ELF-1 (cell line): ENCODE measurements around the gene ACSM6.
"Not testable (repeated sequence)": the region's sequence is repeated elsewhere in the genome, so short reads cannot be mapped to it uniquely, and the experiment has no call there.

ENCODE experiments used
- DNase-seq: peaks from one replicate; pipeline ENCODE4 v3.0.0-alpha.2; 2016; ENCODE audit warnings: low read depth, low spot score

ACSM6 gene, protein sequence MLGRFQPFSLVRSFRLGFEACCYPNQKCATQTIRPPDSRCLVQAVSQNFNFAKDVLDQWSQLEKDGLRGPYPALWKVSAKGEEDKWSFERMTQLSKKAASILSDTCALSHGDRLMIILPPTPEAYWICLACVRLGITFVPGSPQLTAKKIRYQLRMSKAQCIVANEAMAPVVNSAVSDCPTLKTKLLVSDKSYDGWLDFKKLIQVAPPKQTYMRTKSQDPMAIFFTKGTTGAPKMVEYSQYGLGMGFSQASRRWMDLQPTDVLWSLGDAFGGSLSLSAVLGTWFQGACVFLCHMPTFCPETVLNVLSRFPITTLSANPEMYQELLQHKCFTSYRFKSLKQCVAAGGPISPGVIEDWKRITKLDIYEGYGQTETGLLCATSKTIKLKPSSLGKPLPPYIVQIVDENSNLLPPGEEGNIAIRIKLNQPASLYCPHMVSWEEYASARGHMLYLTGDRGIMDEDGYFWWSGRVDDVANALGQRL

GRCh38 chr10:95193944-95194343 is at the start of gene ACSM6:
Gene ACSM6 (plus strand): TSS chr10:95194238. CDS start chr10:95194486, 248 bp downstream.
- DNase-seq: no peak

GRCh38 chr10:95168694-95169093 is 25.3 kb upstream of the ACSM6 start:
- no peak for DNase-seq

GRCh38 chr10:95169522-95169921 is 24.5 kb upstream of the ACSM6 start:
- DNase-seq: no peak

GRCh38 chr10:95170790-95171189 is 23.2 kb upstream of the ACSM6 start:
- DNase-seq: no peak

- DNase-seq: no peak
Measured at GRCh38 chr10:95171336-95171735, 22.7 kb upstream of the ACSM6 start.

DNA sequence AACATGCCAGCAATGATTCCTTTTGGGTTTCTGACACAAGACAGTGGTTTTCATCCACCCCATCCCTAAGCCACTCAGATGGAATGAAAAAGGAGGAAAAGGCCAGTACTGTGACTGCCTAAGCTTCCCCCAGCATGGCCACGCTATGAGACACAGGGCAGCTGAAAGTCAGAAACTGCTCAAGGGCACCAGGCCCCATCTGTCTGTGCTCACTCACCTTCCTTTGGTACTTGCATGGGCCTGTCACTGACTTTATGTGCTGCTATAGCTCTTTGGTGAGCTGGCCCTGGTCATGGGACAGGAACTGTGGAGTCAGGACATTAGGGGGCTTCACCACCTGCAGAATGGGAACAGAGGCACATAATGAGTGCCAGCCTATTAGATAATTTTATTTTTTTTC is 21.2 kb upstream of the ACSM6 start:
- DNase-seq: no peak

GRCh38 chr10:95176101-95176500 is 17.9 kb upstream of the ACSM6 start:
- no peak for DNase-seq

DNA sequence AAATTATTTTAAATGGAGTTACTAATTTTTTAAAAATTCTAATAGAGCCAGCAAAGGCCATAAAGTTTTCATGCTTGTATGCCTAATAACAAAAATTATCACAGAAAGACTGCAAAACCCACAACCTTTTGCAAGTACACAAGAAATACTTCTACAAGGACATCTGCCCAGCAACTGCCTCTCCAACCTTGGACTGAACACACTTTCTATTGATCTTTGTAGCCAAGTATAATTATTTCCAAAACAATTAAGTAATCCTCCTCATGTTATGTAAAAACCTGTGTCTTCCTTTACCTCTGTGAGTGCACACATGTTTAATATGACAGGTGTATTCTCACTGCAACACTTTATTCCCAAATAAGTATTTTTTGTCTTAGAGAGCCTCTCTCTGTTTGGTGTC is 16.6 kb upstream of the ACSM6 start:
- DNase-seq: no peak

DNA sequence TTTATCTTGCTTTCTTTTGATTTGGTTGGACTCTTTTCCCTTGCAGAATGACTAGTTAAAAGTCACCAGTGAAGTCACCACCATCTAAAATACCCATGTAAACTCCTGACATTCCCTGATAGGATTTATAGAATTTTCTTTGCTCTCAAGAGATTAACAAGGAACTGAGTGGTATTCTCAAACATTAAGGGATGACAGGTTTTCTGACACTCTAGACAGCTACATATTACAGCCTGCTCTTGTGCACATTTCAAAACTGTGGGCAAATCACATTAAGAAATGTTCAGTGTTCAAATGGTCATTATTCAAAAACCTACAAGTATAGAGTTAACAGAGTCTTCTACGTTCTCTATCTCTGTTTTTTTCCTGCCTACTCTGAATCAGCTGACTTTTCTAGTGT is 15.8 kb upstream of the ACSM6 start:
- DNase-seq: no peak

DNA sequence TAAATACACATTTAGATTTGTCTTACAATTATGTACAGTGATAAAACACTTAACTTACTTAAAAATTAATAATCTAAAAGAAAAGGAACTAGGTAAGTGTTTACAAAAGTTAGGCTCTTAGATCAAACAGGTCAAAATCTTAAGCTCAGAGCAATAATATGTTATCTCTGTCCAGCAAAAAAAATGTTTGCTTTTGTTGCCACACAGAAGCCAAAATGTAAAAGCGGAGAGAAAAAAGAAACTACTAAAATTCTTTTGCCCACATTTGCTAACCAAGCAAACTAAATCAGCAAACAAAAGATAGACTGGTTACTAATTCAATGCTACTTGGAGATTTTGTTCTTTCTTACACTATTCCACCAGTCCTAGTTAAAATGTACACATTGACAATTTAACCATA is 15.2 kb upstream of the ACSM6 start:
- DNase-seq: no peak

- DNase-seq: no peak
Measured at GRCh38 chr10:95181726-95182125, 12.3 kb upstream of the ACSM6 start.

DNA sequence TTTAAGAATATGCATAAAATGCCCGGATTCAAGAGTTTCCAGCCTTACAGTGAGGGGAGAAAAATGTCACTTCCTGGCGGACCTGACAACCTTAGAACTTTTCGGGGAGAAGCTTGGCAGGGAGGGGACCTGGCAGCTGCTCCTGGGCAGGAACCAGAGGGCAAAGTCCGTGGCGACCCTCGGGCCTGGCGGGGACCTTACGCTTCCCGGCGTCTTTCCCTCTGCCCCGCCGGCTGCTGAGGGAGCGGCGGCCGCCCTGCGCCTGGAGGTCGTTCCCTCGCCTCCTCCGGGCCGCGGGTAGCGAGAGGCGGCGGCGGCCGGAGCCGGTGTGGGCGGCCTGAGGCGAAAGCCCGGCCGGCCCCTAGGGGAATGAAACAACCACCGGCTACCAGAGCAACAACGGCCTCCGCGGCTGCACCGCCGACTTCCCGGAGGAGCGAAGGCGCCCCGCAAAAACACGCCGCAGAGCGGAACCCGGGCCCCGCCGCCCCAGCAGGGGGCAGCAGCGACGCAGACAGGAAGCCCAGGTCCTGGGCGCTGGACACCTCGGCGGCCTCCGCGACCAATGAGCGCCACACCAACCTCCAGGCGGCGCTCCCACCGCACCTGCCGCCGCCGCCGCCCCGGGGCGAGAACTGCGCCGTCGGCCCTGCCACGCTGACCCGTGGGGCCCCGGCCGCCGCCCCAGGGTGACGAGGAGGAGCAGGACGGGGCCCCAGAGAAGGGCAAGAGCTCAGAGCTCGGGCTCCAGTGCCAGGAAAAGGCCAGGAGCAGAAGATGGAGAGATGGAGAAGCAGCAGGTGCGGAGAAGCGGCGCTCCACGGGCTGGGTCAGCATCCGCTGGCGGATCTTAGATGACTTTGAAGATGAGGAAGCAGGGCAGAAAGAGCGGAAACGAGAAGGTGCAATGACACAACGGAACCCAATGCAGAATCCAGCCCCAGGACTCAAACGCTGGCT is 10.5 kb upstream of the ACSM6 start:
- peak; percentile 96 for DNase-seq

DNA sequence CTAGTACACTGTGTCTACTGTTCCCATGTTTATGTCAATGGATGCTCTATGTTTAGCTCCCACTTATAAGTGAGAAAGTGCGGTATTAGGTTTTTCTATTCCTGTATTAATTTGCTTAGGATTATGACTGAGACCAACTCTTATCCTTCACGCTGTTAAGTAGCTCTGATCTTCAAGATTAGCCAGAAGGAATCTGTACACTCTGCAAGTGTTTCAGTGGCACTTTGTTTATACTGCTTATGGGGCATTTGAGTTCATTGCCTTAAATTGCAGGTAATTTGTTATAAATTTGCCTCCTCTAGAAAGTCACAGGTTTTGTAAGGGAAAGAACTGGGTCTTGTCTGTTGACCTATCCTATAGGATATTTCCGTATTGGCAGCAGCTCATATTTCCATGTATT is 6.4 kb upstream of the ACSM6 start:
- no peak for DNase-seq

DNA sequence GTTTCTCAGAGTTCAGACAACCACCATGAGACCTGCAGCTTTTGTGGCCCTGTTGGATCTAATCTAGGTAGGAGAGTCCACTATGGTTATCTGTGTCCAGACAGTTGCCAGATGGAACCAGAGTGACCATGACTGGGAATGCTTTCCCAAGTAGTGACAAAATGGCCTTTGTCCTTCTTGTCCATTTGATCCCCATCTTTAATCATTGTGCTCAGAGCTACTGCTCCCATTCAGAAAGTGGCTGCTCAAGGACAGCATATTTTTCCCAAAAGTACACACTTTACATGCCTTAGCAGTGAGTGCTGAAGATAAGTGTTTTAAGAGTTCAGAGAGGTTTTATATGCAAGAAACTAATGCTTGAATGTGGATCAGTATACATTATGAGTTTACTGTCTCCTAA is 5.4 kb upstream of the ACSM6 start:
- no peak for DNase-seq

GRCh38 chr10:95196046-95196445 is 2.0 kb downstream of the ACSM6 start:
- peak; percentile 67 for DNase-seq

DNA sequence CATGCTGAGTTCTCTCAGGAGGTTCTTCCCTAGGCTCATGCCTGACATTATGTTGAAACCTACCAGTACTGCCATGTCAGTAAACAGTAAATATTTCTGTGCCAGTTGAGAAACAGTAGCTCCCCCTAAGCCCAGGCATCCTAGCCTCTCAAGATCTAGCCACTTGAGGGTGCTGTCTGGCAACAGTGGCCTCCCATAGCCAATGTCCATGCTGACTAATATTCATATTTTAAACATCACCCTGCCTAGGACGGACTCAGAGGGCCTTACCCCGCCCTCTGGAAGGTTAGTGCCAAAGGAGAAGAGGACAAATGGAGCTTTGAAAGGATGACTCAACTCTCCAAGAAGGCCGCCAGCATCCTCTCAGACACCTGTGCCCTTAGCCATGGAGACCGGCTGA is 7.7 kb downstream of the ACSM6 start:
- DNase-seq: no peak

DNA sequence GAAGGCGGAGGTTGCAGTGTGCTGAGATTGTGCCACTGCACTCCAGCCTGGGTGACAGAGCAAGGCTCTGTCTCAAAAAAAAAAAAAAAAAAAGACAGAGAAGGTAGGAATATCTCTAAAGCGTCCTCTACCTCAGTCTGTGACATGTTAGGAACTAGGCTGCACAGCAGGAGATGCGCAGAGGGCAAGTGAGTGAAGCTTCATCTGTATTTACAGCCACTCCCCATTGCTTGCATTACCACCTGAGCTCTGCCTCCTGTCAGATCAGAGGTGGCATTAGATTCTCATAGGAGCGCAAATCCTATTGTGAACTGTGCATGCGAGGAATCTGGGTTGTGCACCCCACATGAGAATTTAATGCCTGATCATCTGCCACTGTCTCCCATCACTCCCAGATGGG is 8.8 kb downstream of the ACSM6 start:
- DNase-seq: not testable (repeated sequence)

DNA sequence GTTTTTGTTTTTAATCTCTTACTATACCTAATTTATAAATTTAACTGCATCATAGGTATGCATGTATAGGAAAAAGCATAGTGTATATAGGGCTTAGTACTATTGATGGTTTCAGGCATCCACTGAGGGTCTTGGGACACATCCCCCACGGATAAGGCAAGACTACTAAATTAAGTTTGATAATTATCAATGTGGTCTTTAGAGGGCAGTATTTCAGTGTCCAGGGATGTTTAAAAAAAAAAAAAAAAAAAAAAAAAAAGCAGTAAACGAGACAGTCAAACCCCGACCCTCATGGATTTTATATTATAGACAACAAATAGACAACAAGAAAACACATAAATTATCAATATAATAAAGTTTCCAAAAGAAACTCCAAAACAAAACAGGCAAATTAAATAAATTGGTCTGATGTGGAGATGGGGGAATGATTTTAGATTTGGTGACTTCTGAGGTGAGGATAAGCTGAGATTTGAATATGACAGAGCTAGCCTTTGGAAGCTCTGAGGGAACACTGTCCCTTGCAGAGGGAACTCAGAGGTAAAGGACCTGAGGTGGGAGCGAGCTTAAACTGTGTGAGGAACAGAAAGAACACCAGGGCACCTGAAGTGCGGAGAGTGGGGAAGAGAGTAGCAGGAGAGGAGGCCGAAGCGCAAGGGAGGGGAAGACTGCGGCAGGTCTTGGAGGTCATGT is 14.8 kb downstream of the ACSM6 start:
- peak; percentile 30 for DNase-seq

DNA sequence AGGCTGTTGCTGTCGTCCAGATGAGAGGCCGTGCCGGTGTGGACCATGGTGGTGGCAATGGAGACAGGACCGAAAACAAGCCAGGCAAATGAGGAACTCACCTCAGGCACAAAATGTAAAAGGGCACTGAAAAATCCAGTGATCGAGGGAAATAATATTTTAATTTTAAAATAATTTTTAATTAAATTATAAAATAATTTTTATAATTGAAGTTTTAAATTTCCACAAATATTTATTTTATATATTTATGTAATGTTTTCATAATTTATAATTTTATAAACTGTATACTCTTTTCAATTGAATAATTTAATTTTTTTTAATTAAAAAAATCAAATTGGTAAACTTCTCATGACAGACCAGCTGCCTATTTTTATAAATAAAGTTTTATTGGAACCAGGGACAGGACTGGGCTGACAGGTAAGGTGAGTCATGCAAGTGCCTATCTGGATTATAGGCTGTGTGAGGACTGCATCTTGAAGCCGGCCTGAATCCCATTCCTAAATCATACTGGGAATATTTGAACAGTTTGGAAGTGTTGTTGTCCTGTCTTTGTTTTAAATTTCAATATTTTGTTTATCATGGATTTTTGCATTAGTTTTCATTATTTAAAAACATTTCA is 15.6 kb downstream of the ACSM6 start:
- DNase-seq: no peak

DNA sequence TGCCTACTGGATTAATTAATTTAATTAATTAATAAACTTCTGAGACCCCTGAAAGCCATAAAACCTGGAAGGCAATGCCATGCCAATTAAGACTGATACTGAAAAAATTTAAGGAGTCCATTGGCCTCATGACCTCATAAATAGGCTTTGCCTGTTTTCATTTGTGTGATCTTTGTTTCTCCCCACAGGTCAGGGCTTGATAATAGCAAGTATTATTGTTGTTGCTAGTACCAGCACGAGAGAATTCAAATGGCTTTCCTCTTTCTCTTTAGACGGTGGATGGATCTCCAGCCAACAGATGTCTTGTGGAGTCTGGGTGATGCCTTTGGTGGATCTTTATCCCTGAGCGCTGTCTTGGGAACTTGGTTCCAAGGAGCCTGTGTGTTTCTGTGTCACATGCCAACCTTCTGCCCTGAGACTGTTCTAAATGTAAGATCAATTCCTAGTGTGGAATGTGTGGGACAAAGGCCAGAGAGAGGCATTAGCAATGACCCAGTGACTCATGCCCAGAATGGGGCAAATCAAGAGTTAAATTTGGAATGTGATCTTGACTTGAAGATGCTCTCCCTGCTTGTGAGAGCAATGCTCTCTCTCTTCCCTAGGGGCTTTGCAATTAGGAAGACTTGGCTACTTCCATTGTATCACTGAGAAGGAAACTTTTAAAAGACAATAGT is 17.7 kb downstream of the ACSM6 start:
- DNase-seq: no peak

GRCh38 chr10:95214369-95214768 is 20.3 kb downstream of the ACSM6 start:
- no peak for DNase-seq
